Measurements from ENCODE around the gene PARD3B.

- TF ChIP-seq EP300 (IDR thresholded peaks at IDR 0.05) (no peak), CTCF (IDR thresholded peaks at IDR 0.05) (no peak)
Measured at GRCh38 chr2:205545971-205546816, 1000.9 kb downstream of the PARD3B start.

Measured in sigmoid colon (tissue), 4 donors.